GM19452 (cell line): ENCODE results near the gene CYSLTR2.

ENCODE experiments used
- ATAC-seq: cut with Tn5 transposase; IDR thresholded peaks from one replicate; pipeline ENCODE4 v1.9.1; 2021; ENCODE audit not compliant: unreplicated experiment

The CYSLTR2 gene, protein sequence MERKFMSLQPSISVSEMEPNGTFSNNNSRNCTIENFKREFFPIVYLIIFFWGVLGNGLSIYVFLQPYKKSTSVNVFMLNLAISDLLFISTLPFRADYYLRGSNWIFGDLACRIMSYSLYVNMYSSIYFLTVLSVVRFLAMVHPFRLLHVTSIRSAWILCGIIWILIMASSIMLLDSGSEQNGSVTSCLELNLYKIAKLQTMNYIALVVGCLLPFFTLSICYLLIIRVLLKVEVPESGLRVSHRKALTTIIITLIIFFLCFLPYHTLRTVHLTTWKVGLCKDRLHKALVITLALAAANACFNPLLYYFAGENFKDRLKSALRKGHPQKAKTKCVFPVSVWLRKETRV

DNA sequence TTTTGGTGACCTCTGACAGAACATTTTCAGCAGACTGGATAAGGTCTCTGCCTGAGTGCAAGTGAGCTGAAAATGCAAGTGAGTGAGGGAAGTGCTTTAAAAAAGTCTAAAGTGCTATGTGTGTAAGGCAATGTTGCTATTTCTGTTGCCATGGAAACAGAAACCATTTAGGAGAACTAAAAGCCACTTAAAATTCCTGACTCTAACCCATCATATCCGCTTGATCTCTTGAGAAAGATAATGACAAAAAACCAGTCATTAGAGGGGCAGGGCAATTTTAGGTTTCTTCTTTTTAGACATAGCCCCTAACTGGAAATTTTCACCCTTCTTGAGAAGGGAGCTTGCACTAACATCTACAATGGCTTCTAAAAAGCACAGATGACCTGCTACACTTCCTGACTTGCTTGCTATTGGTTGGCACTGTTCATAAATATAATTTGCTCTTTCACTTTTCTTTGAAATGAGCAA is at the start of gene CYSLTR2:
CYSLTR2 (plus strand) TSS at position 458 of the 468 bp plus-strand sequence. CDS start 52,889 bp downstream, outside the sequence.
- ATAC-seq, result peak; percentile 76

DNA sequence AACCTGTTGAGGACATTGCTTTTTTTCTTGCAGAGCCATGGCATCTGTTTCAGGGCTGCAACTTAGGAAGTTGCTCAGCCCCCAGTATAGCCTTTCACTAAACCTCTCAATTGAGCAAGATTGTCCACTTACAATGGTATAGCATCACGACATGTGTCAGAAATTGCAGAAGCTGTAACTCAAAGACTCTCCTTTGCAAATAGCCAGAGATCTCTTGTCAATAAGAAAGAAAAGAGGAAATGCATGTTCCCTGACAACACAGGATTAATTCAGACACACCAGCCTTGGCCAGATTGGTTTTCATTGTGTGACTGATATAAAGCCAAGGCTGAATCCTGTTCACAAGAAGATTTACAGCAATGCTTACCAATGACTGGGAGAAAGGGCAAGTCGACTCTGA is 38.7 kb upstream of the CYSLTR2 start:
- no peak for ATAC-seq

DNA sequence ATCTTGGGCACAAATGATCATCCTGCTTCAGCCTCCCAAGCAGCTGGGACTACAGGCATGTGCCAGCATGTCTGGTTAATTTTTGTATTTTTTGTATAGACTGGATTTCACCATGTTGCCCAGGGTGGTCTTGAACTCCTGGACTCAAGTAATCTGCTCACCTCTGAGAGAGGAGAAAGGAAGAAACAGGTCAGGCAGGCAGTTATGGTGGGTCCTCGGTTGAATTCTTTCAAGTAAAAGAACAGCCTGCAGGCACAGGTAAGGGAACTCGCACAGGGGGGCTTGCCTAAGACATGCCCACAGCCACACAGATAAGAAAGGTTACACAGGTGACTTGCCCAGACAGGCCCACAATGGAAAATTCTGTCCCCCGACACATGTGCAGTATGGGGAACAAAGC is 34.8 kb upstream of the CYSLTR2 start:
- no peak for ATAC-seq

DNA sequence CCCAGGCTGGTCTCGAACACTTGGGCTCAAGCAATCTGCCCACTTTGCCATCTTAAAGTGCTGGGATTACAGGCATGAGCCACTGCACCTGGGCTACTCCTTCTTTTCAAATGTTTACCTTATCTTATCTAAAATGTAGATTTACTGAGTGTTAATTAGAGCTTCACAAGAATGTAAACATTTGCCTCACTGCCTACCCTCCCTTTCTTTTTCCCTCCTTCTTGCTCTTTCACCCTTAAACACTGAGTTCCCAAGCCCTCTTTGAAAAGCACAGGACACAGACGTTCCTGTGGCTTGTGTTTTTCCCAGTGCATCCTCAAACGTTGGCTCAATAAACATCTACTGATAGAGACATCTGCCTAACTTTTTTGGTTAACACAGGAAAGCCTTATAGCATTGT is 32.7 kb upstream of the CYSLTR2 start:
- no peak for ATAC-seq

DNA sequence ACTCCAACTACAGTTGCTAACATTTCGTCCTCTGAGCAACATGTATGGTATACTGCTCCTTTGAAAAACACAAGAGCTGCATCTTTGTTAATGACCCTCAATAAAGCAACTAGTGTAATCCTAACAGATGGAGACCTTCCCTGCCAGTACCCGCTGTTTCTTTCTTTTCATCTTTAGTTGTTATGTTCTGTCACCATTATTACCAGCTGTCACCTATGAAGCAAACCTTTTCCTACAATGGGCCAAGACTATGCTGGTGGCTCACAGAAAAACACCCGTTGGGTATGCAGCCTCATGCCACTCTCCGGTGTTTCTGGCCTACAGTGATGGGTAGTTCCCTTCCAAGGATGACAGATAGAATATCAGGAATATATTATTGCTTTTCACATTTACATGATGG is 29.7 kb upstream of the CYSLTR2 start:
- no peak for ATAC-seq

DNA sequence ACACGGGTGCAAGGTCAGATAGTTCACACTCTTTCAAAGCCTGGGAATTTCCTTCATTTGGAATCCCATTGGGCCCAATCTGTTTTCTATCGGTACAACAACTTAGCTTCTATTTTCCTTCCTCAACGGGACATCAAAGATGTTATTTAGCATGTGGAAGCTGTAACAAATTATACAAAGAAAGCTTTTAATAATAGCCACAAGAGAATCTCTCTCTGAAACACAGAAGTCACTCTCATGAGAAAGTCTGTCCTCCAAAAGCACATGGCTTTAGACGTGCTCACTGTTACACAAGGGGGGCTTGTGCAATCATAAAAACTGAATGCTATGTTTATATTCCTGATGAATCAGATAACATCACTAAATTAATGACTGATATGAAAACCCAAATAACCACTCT is 28.9 kb upstream of the CYSLTR2 start:
- no peak for ATAC-seq

DNA sequence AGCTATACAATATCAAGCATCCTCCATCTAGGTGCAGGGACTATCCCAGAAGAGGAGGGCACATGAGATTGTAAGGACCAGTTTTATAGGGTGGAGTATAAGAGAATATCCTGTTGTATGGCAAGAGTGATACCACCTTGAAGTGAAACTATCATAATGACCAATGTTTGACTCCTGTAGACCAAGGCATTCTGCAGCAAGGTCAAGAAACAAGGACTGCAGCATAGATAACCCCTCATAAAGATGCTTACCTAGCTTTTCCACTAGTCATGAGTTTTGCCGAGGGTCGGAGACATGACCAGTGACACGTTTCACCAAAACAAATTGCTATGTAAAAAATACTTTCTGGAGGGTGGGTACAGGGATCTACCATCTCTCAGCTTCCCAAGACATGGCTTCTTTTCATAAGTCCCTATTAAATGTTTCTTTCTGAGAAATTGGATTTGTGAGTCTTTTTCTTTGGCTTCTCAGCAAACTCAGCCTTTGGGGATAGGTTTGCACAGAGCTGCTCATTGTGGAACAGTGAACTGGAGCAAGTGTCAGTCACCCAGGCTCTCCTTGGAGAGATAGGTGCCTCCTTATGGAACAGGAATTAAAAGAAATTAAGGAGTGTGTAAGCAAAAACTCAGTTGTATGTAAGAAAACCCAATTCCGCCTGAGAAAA is 28.2 kb upstream of the CYSLTR2 start:
- ATAC-seq, result no peak

DNA sequence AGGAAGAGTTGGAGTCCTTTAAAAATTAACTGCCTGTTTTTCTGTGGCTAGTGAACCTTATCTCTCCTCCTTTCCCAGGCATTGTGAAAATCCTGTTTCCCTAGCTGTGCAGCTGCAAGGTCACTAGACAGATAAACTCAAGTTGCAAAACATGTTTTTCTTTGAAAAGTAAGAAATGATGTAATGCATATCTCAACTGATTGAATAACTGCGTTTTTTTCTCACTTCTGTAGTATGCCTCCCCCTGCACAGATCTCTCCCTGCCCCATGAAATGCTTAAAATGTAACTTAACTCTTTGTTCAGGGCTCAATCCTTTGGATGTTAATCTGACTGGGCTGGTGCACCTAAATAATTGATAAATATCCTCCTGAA is 27.7 kb upstream of the CYSLTR2 start:
- ATAC-seq, result no peak

DNA sequence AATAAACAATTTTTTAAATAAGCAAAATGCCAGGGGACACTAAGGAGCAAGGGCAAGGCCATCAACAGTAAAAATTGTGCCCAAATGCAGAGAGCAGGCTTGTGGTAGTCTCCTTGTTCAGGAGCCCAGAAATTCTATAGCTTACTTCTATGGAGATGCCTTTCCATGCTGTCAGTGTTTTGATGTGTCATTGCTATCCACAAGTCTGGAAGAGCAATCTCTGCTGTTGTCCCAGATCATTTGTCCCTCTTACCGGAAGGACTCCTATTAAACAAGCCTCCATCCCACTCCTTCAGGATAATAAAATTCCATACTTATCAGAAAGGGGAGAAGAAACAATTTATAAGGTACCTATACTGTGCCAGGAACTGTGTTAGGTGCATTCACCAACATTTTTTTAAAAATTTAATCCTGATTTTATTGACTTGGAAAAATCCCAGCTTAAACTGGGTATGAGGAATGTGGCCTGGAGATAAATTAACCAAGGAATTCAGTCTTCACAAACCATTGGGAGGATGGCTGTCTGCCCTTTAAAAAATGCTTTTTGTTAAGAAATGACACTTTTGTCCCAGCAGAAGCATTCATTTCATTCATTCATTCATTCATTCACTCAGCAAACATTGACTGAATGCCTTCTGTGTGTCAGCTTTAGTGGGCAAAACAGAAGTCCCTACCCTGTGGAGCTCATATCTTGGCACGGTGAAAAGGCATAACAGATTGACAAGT is 26.8 kb upstream of the CYSLTR2 start:
- no peak for ATAC-seq

DNA sequence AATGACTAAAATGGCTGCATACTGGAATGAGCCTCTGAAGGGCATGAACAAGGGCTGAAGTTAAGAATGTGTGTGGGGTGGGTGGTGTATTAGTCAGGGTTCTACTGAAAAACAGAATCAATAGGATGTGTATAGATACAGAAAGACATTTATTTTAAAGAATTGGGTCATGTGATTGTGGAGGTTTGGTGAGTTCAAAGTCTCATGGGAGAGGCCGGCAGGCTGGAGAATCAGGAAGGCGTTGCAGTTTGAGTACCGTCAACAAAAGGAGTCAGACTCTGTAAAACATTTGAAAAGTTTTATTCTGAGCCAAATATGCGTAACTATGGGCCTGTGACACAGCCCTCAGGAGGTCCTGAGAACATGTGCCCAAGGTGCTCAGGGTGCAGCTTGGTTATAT is 24.5 kb upstream of the CYSLTR2 start:
- ATAC-seq, result no peak

DNA sequence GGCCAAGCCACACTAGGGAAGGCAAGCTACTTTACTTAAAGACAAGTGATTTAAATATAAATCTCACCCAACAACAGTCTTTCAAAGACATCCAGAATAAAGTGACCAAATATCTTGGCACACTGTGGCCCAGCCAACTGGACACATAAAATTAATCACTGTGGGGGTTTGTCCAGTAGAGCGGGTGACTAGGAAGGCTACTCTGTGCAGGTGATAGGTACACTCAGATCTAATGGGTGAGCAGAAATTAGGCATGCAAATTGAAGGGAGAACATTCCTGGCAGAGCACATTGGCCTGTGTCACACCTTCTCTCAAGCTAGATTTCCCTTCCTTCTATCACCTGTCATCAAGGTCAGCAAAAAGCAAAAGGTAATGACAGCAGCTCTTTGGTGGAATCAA is 23.4 kb upstream of the CYSLTR2 start:
- no peak for ATAC-seq

DNA sequence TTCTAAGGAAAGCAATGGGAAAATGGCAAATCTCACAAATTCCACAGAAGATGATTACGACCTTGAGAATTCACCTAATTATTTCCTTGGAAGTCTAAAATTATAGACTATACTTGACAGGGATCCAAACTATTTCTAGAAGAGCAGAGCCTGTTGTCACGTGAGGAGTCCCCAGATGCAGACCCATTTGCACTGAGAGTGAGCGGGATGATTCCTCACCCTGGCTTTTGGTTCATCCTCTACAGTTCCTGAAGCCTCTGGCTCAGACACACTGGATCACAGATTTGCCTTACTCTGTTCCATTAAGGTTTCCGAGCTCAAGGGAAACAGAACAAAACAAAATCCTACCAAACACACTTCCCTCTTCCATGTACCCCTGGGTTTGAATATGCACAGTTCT is 23.0 kb upstream of the CYSLTR2 start:
- ATAC-seq, result no peak

DNA sequence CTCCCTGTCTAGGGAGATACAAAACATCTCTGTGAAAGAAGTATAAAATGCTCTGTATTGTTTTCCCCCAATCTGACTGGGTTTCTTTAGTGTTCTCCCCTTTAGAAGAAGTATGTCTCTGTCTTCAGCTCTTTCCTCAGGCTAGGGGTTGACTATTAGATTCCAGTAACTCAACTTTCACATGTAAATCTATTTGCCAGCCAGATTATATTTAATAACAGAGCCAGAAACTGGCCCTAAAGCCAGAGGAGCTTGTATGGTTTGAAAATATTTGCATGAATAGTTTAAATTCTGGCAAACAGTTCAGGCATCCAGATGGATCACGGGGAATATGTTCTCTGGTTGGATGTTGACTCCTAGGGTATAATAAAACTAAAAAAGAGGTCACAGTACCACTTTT is 22.3 kb upstream of the CYSLTR2 start:
- ATAC-seq, result no peak

DNA sequence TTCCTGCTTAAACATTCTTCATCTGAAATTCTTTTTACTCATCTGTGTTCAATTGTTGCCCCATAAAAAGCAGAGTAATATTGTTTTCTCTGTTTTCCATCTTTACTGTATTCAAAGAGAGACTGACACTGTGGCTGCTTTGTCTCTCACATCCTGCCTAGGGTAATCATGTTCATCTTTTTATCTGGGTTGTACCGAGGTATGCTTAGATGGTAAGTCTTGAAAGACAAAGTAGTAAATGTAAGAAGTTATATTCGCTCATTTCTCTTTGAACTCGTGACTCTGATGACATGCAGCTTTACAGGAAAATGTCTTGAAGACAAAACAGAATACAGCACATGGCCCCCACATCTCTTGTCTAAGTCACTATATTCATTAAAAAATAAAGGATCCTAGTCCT is 20.0 kb upstream of the CYSLTR2 start:
- ATAC-seq, result no peak

DNA sequence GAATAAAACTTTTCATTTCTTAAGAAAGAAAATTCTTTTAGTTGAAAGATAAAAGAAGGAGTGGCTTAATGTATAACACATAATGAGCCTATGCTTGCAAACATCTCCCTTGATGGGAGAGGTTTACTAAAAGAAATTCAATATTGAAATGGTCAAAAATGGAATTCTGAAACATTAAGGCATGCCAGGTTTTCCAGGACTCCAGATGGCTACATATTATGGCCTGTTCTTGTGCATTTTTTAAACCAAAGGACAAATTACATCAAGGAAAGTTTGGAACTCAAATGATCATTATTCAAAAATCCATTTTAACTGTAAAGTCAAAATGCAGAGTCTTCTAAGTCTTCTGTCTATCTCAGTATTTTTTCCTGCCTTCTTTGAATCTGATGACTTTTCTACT is 19.1 kb upstream of the CYSLTR2 start:
- ATAC-seq, result no peak

DNA sequence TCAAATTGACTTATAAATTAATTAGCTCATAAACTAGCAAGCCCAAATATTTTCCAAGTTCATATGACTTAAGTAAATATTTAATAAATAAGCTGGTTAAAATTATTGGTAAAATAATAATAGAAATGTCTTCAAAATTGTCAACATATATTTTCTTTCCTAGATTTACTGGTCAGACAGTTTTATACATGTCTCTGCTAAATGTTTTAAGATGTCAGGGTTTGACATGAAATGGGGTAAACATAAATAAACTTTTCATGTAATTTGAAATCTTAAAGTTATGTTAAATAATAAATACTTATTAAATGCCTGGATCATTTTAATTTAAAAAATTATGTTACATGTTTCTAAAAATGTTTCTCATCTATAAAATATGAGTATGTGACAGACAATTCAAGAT is 18.3 kb upstream of the CYSLTR2 start:
- ATAC-seq, result no peak

DNA sequence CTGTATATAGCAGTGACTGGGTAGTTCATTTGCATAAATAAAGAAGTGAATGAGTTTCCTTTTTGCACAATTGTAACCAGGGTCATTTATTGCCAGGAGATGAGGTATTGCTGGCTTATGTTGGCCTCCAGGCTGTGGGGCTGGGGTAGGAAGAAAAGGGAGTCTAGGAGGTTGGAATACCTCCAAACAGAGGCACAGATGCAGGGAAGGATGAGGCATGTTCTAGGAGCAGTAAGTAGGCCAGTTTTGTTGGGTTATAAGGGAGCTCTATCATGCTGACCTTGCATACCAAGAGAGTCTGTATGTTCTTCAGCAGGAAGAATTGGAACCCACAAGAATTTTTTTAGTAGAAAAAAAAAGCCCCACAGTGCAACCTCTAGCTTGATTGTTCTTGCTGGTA is 17.2 kb upstream of the CYSLTR2 start:
- ATAC-seq, result no peak

DNA sequence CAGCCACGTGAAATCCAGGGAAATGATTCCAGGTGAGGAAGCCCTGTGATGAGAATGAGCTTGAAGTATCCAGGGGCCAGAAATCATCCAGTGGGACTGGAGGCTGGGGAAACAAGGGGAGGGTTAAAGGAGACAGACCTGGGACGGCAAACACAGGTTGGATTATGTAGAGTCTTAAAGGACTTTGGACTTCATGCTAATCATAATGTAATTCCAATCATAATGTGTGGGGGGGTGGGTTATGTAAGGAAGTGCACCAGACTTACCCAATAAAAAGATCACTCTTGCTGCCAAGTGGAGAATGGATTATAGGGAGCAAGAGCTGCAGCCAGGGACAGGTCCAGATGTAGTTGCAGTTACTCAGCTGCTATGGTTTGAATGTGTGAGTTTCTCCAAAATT is 16.1 kb upstream of the CYSLTR2 start:
- no peak for ATAC-seq

DNA sequence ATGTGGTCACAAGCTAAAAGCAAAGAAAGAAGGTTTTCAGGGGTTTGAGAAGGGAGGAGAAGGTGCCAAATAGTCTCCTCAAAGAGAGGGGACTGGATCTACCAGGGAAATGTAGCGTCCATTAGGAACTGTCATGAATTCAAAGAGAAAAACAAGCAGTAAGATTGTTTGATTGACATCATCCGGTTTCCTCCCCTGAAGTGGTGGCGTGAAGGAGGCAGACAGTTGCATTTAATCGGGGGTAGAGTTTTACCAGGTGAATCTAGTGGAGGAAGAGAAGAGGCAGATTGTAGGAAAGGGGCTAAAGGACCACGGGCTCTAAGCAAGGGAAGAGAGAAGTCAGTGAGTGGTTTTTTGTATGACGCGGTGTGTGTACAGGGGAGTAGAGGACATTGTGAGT is 13.0 kb upstream of the CYSLTR2 start:
- no peak for ATAC-seq

DNA sequence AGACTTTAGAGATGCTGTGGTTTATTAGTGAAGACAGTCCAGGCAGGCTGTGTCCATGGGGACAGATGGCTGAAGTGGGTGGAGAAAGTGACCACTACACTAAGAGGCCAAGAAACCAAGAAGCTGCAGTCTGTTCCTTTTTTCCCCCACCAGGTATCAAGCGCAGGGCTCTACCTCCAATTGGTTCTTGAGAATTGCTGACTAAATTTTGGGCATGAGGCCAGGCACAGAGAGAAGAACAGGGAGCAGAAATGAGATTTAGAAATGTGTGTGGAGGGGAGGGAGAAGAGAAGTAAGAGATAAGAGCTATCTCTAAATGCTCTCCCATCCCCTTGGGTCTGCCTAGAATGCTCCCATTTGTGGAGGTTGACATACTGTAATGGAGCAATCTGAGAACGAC is 12.3 kb upstream of the CYSLTR2 start:
- no peak for ATAC-seq

DNA sequence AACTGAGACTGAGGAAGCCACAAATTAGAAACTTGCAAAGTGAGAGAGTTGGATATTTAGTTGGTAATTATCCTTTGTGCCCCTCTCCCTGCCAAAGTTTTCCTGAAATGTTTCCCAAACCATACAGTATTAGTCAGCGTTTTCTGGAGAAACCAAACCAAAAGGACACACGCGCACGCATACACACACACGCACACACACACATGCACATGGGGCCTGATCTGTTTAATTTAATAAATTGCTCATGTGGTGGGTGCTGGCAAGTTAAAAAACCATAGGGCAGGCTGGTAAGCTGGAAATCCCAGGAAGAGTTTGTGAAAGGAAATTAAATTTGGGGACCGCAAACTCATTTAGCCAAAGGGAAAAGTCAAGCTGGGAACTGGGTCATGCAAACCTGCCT is 11.7 kb upstream of the CYSLTR2 start:
- ATAC-seq, result no peak

DNA sequence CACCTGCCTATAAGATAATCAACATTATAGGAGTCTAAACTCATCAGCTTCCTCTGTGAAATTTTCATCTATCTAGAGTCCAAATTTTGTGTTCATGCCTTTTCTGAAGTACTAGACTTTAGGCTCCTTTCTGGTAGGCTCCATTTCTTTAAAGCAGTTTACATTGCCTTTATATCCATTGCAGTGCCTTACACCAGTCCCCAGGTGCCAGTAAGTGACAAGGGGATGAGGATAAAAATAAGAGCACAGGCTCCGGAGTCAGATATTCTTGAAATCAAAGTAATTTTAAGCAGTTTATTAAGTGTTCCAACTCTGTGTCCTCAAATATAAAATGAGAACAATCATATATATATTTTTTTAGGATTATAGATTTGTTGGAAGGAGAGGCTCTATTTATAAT is 10.6 kb upstream of the CYSLTR2 start:
- ATAC-seq, result no peak
